Activated CD8-positive, alpha-beta memory T cell treated with anti-CD3 and anti-CD28 coated beads, Interleukin-2, amount 50 U/mL, for 1 hour (primary cell): ENCODE measurements around the gene PTPN7.
"Not testable (repeated sequence)": the region's sequence is repeated elsewhere in the genome, so short reads cannot be mapped to it uniquely, and the experiment has no call there.

Experiments
- DNase-seq: peaks from one replicate; pipeline ENCODE4 v3.0.0-alpha.2; 2020; ENCODE audit errors: extremely low read depth

PTPN7 gene

GRCh38 chr1:202152399-202152798 lies 8.0 kb downstream of the PTPN7 start:
- DNase-seq = no peak

- no peak for DNase-seq
These were observed 9.4 kb downstream of the PTPN7 start for GRCh38 chr1:202151045-202151444.

DNA sequence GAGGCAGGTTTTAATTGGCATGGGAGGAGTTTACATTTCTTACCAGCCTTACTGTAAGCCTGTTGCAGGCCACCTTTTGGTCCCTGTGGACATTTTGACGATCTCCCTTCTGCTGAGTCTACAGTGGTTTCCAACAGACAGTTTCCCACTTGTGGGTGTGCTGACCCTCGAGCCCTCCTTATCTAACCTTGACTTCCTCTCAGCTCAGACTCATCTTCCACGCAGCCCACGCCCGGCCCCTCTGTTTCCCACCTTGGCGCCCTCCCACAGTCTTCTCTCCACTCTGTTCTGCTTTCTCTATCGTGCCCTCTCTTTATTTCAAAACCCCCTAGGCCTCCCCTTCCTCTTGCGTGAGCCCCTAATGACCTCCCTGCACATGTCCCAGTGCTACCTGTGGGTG lies 9.8 kb downstream of the PTPN7 start:
- no peak for DNase-seq

GRCh38 chr1:202150187-202150586 lies 10.2 kb downstream of the PTPN7 start:
- no peak for DNase-seq

GRCh38 chr1:202149566-202149965 lies 10.8 kb downstream of the PTPN7 start:
- DNase-seq = no peak

- no peak for DNase-seq
These were observed 12.0 kb downstream of the PTPN7 start for GRCh38 chr1:202148391-202148790.

DNA sequence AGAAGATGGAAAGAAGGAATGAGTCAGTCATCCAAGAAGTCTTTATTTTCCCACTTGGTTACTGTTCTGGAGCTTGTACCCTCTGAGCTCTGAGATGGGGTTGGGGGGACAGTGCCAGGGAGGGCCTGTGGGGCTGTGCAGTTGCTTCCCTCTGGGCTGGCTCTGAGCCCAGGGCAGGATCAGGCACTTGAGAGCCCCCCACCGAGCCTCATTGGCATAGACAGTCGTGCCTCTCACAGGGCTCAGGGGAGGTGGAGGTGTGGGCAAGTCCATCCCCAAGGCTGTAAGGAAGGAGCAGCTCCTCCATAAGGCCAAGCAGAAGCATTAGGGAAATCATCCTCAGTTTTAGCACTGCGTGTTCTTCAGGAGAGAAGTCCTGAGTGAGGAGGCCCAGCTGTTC lies 13.4 kb downstream of the PTPN7 start:
- no peak for DNase-seq

- DNase-seq = no peak
These were observed 14.1 kb downstream of the PTPN7 start for GRCh38 chr1:202146279-202146678.

GRCh38 chr1:202145744-202146140 lies 14.7 kb downstream of the PTPN7 start:
- DNase-seq = not testable (repeated sequence)

- DNase-seq = no peak
These were observed 15.2 kb downstream of the PTPN7 start for GRCh38 chr1:202145068-202145743.

- DNase-seq = no peak
These were observed 15.9 kb downstream of the PTPN7 start, which contains the start of gene ARL8A for GRCh38 chr1:202144402-202145067. TSS of gene ARL8A (minus strand) at chr1:202144737. CDS start at chr1:202144572, 165 bp downstream.

DNA sequence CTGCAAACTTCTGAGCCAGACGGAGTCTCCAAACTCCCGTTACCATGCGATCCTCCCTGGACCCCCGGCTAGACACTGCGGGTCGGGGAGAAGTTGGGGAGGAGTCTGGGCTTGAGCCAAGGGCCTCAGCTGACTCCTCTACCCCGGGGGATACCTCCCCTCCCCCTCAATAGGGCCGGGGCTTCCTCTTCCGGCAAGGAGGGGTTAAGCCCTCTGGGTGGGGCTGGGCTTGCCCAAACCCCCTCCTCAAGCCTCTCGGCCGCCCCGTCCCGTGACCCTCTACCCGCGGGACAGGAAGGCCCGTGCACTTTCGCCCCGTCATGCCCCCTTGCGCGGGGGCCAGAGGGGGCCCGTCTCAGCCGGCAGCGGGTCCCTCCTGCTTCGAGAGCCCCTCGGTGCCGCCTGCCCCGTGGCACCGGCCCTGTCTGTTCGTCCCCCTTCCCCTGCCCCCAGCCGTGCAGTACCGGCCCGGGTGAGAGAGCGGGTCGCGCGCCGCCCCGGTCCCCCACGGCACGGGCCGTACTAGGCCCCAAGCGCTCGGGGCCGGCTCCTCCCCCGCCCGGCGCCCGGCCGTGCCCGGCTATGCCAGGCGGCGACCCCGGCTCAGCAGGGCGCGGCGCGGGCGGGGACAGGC lies 16.5 kb downstream of the PTPN7 start:
- no peak for DNase-seq

DNA sequence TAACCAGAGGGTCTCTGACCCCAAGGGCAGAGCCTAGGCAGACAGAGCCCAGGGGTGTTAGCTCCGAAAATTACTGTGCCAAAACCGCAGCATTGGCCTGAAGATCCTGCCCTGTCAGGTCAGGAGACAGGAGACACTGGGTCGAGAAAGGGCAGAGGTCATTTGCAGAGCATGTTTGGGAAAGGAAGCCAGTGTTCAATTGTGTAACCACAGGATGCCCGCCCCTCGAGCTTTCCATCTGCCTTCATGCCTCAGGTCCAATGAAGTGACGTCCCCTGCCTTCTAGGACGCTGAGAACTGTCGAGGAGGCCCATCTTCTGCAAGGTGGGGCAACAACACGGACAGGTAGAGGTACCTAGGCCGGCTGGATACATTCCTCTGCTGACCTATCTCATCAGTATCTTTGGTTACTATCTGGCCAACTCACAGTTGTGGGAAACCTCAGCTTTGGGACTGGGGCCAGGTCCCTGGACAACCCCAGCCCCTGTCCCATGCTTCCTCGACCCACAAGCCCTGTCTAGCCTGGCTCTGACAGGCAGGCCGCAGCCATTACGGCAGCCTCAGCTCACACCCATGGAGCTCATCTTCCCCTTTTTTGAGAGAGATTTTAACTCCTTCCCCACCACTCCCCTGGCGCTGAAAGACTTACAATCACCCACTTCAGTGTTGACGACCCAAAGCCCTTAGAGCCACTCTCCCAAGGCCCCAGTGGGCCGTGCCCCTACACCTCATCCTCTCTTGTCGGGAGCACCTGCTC lies 17.2 kb downstream of the PTPN7 start:
- no peak for DNase-seq

DNA sequence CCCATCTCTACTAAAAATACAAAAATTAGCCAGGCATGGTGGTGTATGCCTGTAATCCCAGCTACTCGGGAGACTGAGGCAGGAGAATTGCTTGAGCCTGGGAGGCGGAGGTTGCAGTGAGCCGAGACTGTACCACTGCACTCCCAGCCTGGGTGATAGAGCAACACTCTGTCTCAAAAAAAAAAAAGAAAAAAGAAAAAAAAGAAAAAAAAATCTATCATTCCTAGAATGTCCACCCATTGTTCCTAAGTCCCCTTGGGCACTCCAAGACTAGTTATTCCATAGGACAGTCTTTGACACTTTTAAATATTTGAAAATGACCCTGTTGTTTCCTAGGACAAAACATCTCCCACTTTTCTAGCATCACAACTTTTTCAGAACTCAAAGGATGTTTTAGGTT lies 18.9 kb downstream of the PTPN7 start:
- not testable (repeated sequence) for DNase-seq

DNA sequence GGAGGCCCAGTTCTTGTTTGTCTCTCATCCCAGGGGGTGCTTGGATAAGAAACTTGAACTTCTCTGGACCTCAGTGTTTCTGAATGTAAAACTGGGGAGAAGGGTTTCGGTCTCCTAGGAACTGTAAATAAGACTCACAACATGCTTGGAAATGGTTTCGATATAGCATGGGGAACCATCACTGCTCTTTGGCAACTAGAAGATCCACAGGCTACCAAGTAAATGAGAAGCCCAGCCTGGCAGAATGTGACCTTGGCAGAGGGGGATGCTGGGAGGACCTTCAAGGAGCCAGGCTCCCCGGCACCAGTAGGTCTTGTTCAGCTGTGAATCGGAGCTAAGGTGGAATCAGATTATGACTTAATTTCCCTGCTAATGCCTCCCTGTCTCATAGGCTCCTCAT lies 19.6 kb downstream of the PTPN7 start:
- no peak for DNase-seq

DNA sequence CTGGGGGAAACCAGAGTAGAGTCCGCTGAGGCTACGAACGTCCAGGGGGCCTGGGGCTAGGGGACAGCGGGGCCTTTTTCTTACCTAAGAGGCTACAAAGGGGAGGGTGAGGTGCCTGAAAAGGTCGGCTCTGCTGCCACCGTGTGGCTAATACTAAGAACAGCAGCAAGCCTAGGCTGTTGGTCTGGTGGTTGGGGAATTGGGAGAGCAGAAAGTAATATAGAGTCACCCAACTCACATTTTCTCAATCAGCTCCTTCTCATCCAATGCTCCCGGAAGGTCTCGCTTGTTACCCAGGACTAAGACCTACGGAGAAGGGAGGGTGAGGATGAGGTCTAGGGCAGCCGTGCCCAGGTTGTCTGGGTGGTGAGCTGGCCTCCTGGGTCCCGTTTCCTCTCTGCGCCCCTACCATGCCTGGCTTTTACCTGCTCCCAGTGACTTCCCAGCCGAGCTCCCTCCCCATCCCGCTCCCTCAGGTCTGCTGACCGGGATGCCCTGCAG lies 25.1 kb downstream of the PTPN7 start:
- no peak for DNase-seq

DNA sequence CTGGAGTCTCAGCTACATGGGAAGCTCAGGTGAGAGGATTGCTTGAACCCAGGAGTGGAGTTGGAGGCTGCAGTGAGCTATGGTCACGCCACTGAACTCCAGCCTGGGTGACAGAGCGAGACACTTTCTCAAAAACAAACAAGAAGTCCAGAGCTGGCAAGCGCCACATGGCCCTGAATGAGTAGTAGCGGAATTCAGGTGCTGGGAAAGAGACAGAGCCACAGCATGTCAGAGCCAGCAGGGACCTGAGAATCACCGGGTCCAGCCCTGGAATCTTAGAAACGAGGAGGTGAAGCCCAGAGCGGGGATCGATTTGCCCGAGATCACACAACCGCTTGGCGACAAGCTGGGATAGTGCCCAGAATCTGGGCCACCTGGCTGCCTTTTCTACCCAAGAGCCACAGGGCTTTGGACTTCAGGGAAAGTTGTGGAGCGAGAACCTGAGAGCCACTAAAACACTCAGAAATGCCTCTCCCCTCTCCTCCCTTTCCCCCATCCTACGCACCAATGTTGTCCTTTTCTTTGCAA lies 25.7 kb downstream of the PTPN7 start:
- no peak for DNase-seq

DNA sequence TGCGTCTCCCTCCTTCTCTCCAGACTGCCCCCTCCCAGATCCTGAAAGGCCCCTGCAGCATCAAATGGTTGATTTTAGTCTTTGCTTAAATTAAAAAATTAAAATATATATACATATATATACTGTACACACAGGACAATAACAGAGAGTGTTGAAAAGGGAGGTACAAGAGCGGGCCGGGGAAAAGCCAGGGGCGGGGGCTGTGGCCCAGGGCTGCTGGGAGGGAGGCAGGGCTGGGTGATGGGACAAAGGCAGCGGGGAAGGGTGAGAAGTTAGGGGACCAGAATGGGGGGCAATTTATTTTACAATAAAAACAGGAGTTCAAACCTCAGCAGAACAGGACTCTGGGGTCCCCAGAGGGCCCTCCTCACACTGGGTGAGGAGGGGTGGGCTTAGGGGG lies 26.4 kb downstream of the PTPN7 start:
- DNase-seq = no peak

GRCh38 chr1:202133496-202133895 lies 26.9 kb downstream of the PTPN7 start:
- DNase-seq = no peak

GRCh38 chr1:202133001-202133400 lies 27.4 kb downstream of the PTPN7 start:
- DNase-seq = no peak

DNA sequence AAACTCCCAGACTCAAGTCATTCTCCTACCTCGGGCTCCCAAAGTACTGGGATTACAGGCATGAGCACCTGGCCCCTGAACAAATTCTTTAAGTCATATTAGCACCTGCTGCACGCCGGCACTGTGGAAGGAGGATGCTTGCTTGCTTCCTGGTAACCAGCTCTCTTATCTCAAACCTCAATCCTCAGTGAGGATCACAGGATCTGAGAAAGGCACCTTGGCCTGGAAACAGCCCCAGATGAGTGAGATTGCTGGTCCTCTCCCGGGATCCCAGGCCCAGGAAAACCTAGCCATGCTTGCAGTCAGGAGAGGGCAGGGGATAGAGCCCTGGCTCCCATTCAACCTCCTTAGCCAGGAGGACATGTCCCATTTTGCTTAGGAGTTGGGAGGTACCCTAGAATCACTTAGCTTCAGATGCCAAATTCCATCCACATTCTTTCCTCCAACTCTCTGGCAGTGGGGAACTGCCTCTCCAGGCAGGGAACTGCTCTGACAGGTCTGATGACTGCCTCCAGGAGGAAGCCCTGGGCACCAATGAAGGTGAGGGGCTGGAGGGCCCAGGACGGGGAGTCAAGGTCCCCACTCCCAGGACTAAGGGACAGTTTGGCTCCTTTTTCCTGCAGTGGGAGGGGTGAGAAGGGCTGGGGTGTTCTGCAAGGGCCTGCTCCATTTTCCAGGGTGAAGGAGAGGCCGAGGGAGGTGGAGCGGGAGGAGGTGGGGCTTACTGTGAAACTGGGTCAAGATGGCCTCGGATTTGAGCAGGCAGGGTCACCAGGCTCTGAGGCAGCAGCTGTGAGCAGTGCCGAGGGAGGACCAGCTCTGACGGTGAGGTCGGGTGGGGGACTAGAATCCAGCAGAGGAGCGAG lies 28.2 kb downstream of the PTPN7 start:
- no peak for DNase-seq
